DND-41 (cell line): ENCODE results near the gene ITSN2.

Source experiments
- EZH2 ChIP-seq: IDR thresholded peaks from 3 replicates; pipeline ENCODE4 v1.6.1; 2012; ENCODE audit warnings: borderline replicate concordance, low read depth, mild to moderate bottlenecking, moderate library complexity, low read length, inconsistent platforms; ENCODE audit not compliant: severe bottlenecking
- TF ChIP-seq, protein P1 (sequence below): IDR thresholded peaks from 2 replicates; pipeline ENCODE4 v1.5.1; 2012; ENCODE audit warnings: borderline replicate concordance, low read length, moderate library complexity, mild to moderate bottlenecking; ENCODE audit not compliant: poor library complexity, severe bottlenecking; ENCODE audit errors: extremely low read depth

DNA sequence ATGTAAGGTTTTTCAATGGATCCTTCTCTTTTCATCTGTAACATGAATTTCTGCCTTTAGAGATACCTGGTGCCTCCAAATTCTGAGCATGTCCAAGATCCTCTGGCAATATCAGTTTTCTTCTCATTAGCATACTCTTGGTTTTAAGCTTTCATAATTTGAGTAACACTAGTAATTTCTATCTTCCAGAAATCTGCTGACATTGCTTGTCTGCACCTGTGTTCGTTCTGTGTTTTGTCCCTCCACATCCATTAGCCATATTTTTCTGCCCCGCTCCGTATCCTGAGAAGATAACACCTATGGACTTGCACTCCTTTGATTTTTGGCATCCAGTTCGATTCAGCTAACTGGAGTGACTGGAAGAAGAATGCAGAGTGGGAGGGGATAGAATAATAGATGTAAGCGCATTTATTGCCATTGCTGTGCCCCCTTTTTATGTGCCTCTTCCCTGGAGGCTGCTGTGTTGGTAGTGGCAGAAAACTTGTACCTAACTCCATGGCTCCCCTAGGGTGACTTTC lies 32.3 kb upstream of the ITSN2 start:
- TF ChIP-seq, protein P1, sequence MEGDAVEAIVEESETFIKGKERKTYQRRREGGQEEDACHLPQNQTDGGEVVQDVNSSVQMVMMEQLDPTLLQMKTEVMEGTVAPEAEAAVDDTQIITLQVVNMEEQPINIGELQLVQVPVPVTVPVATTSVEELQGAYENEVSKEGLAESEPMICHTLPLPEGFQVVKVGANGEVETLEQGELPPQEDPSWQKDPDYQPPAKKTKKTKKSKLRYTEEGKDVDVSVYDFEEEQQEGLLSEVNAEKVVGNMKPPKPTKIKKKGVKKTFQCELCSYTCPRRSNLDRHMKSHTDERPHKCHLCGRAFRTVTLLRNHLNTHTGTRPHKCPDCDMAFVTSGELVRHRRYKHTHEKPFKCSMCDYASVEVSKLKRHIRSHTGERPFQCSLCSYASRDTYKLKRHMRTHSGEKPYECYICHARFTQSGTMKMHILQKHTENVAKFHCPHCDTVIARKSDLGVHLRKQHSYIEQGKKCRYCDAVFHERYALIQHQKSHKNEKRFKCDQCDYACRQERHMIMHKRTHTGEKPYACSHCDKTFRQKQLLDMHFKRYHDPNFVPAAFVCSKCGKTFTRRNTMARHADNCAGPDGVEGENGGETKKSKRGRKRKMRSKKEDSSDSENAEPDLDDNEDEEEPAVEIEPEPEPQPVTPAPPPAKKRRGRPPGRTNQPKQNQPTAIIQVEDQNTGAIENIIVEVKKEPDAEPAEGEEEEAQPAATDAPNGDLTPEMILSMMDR, result no peak
- TF ChIP-seq EZH2, result no peak
